MCF 10A (cell line): ENCODE measurements around the gene C1QL2. TPM values are rescaled to one million over a fixed set of nuclear protein-coding genes. Genes with fewer than 3 reads are reported as not detected.

ENCODE experiments used
- BruUV-seq: library from RNA; stranded (reverse); fragments of 400-500 nt; replicated peaks from 2 replicates; lab custom pipeline; 2021; lab: Mats Ljungman, UMichigan
- CTCF ChIA-PET: fragments of 300-600 bp; sonication (Branson Sonifier 250); formaldehyde crosslinking; extraction: SDS; loops from one replicate; lab custom pipeline; 2021; ENCODE audit warnings: antibody characterized with exemption, inconsistent platforms; lab: Yijun Ruan, JAX
- POLR2A ChIA-PET: fragments of 300-600, 350-650 bp; sonication (Branson Sonifier 250); formaldehyde crosslinking; extraction: SDS; loops from one replicate; lab custom pipeline; 2020; ENCODE audit warnings: antibody characterized with exemption, inconsistent platforms; lab: Yijun Ruan, JAX
- DNase-seq: peaks from one replicate; pipeline ENCODE4 v3.0.0-alpha.2; 2018; ENCODE audit not compliant: unreplicated experiment
- H3K27ac Mint-ChIP-seq: one replicate; pipeline ENCODE4 v1.8.0; 2022; ENCODE audit warnings: mild to moderate bottlenecking, low read depth, mixed read lengths; ENCODE audit not compliant: unreplicated experiment
- H3K27me3 Mint-ChIP-seq: one replicate; pipeline ENCODE4 v1.8.0; 2022; ENCODE audit warnings: mixed read lengths; ENCODE audit not compliant: insufficient read depth, unreplicated experiment
- H3K36me3 Mint-ChIP-seq: one replicate; pipeline ENCODE4 v1.8.0; 2022; ENCODE audit warnings: mild to moderate bottlenecking, moderate library complexity, mixed read lengths; ENCODE audit not compliant: insufficient read depth, unreplicated experiment
- H3K4me1 Mint-ChIP-seq: one replicate; pipeline ENCODE4 v1.8.0; 2022; ENCODE audit warnings: mixed read lengths; ENCODE audit not compliant: insufficient read depth, unreplicated experiment
- H3K4me3 Mint-ChIP-seq: one replicate; pipeline ENCODE4 v1.8.0; 2022; ENCODE audit warnings: mild to moderate bottlenecking, moderate library complexity, mixed read lengths; ENCODE audit not compliant: unreplicated experiment
- H3K9me3 Mint-ChIP-seq: one replicate; pipeline ENCODE4 v1.8.0; 2022; ENCODE audit warnings: mixed read lengths; ENCODE audit not compliant: unreplicated experiment
- CTCF ChIP-seq: fragments of 200-600 bp; IDR thresholded peaks from one replicate; pipeline ENCODE4 v1.8.0; 2022; ENCODE audit warnings: antibody characterized with exemption, mild to moderate bottlenecking; ENCODE audit not compliant: unreplicated experiment
- intact Hi-C: fragments of 100-400 bp; cut with micrococcal nuclease; formaldehyde crosslinking; loops from 2 replicates; pipeline ENCODE4 v1.14.1; 2022
- total RNA-seq: library from RNA; stranded (reverse); gene quantifications from 2 replicates; pipeline ENCODE4 v1.2.3, GENCODE V29; 2022

Gene C1QL2
- total RNA-seq, 1 experiment from 2014 or later = not detected

GRCh38 chr2:119174216-119174992 lies 15.9 kb upstream of the C1QL2 start:
- CTCF ChIA-PET = interaction anchor here (0.6 to 7.3 kb wide), 22 partner anchors 9 to 307 kb away, joined by 3 to 81 read pairs (median 4); no protein-coding TSS in a partner anchor
- Mint-ChIP-seq H3K36me3 (no peaks in the 10 kb centered on the region), H3K4me3 (no peak overlapping the region), H3K4me1 (peaks cover 11% of the 10 kb centered on the region), H3K27ac (no peak overlapping the region), H3K27me3 (peaks cover 2% of the 10 kb centered on the region), H3K9me3 (no peaks in the 10 kb centered on the region)
- intact Hi-C loops = loop anchor here (1.0 to 5.0 kb wide), 2 partner anchors 147 to 292 kb away; no protein-coding TSS in a partner anchor
- DNase-seq = peak; percentile 55
- POLR2A ChIA-PET = no interaction called here
- TF ChIP-seq CTCF = peak; percentile 73
- BruUV-seq = no TSS peak

- no peak for TF ChIP-seq CTCF
- H3K36me3 Mint-ChIP-seq = no peaks in the 10 kb centered on the region
- no peak overlapping the region for H3K4me3 Mint-ChIP-seq
- no TSS peak for BruUV-seq
- no peaks in the 10 kb centered on the region for H3K9me3 Mint-ChIP-seq
- H3K27me3 Mint-ChIP-seq = peaks cover 10% of the 10 kb centered on the region
- CTCF ChIA-PET = interaction anchor here (0.6 to 7.3 kb wide), 13 partner anchors 8 to 290 kb away, joined by 3 to 81 read pairs (median 4); no protein-coding TSS in a partner anchor
- DNase-seq = no peak
- POLR2A ChIA-PET = no interaction called here
- no peak overlapping the region for H3K27ac Mint-ChIP-seq
- peaks cover 4% of the 10 kb centered on the region for H3K4me1 Mint-ChIP-seq
- intact Hi-C loops = loop anchor here (1.0 to 5.0 kb wide), 2 partner anchors 146 to 291 kb away; no protein-coding TSS in a partner anchor
Measured at GRCh38 chr2:119173556-119174060, 15.1 kb upstream of the C1QL2 start.

- ChIA-PET CTCF (interaction anchor here (0.6 kb wide), 1 partner anchor 94 kb away, joined by 3 read pairs; no protein-coding TSS in a partner anchor), POLR2A (no interaction called here)
- BruUV-seq = no TSS peak
- intact Hi-C loops = loop anchor here (5.0 kb wide), 1 partner anchor 143 kb away; no protein-coding TSS in a partner anchor
- peaks cover 4% of the 10 kb centered on the region for H3K4me1 Mint-ChIP-seq
- no peak for TF ChIP-seq CTCF
- no peak for DNase-seq
- no peak overlapping the region for H3K4me3 Mint-ChIP-seq
- H3K36me3 Mint-ChIP-seq = no peaks in the 10 kb centered on the region
- no peak overlapping the region for H3K27ac Mint-ChIP-seq
- H3K27me3 Mint-ChIP-seq = peaks cover 14% of the 10 kb centered on the region
- H3K9me3 Mint-ChIP-seq = no peaks in the 10 kb centered on the region
Measured at GRCh38 chr2:119170504-119170903, 12.0 kb upstream of the C1QL2 start.

GRCh38 chr2:119169717-119170116 lies 11.2 kb upstream of the C1QL2 start:
- Mint-ChIP-seq H3K36me3 (no peaks in the 10 kb centered on the region), H3K4me3 (no peak overlapping the region), H3K4me1 (peaks cover 3% of the 10 kb centered on the region), H3K27ac (no peak overlapping the region), H3K27me3 (peaks cover 14% of the 10 kb centered on the region), H3K9me3 (no peaks in the 10 kb centered on the region)
- ChIA-PET POLR2A (no interaction called here), CTCF (interaction anchor here (0.7 to 1.0 kb wide), 2 partner anchors 63 to 170 kb away, joined by 3 read pairs; no protein-coding TSS in a partner anchor)
- TF ChIP-seq CTCF = no peak
- intact Hi-C loops = loop anchor here (5.0 kb wide), 1 partner anchor 142 kb away; no protein-coding TSS in a partner anchor
- no TSS peak for BruUV-seq
- DNase-seq = no peak
